Islet precursor cell (in vitro differentiated cells): ENCODE results near the gene CDH12.
"Not testable (repeated sequence)": the region's sequence is repeated elsewhere in the genome, so short reads cannot be mapped to it uniquely, and the experiment has no call there.

Experiments
- DNase-seq: peaks from one replicate; pipeline ENCODE4 v3.0.0-alpha.2; 2018

CDH12 gene

GRCh38 chr5:22108545-22108944 lies 744.6 kb downstream of the CDH12 start:
- no peak for DNase-seq

- DNase-seq, result no peak
Measured at GRCh38 chr5:22102823-22103359, 750.3 kb downstream of the CDH12 start.

GRCh38 chr5:22088517-22088916 lies 764.6 kb downstream of the CDH12 start:
- DNase-seq, result no peak

GRCh38 chr5:22079566-22079965 lies 773.6 kb downstream of the CDH12 start:
- no peak for DNase-seq

GRCh38 chr5:22079002-22079401 lies 774.1 kb downstream of the CDH12 start:
- no peak for DNase-seq

- no peak for DNase-seq
Measured at GRCh38 chr5:22076586-22076985, 776.6 kb downstream of the CDH12 start.

DNA sequence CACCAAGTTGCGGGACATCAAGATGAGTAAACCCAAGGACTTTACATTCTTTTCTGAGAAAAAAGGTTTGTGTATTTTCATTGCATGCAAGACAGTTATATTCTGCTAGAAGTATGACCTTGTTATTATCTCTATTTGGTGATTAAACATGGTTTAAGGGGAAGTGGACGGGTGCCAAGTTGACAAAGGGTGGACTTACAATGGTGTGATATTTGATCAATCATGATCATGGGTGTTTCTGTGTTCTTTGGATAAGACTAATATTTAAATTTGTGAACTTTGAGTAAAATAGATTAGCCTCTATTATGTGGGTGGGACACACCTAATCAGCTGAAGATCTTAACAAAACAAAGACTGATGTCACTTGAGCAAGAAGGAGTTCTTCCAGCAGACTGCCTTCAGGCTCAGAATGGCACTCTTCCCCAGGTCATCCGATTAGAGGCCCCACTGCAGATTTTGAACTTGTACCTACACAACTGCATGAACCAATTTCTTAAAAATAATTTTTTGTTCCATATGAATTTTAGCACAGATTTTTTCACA lies 782.9 kb downstream of the CDH12 start:
- no peak for DNase-seq

DNA sequence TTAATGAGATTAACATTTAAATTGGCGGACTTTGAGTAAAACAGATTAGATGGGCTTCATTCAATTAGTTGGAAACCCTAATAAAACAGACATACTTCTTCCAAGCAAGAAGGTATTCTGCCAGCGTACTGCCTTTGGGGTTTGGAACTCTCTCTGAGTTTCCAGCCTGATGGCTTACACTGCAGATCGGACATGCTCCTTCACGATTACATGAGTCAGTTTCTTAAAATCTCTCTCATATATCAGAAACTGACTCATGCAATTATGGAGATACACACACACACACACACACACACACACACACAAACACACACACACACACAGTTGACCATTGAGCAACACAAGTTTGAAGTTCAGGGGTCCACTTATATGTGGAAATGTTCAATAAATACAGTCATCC lies 789.4 kb downstream of the CDH12 start:
- DNase-seq, result no peak

DNA sequence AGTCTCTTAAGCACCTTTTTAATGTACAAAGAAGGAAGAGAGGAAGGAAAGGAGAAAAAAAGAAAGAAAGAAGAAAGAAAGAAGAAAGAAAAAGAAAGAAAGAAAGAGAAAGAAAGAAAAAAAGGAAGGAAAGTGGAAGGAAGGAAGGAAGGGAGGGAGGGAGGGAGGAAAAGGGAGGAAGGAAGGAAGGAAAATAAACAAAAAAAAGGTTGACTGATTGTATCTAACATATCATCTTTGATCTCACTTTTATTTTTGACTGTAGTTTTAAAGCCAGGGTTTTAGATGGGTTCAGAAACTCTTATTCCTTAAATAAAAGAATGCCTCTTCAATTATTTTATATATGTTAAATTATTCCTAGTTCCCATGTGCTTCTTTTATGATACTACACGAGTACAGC lies 794.5 kb downstream of the CDH12 start:
- no peak for DNase-seq

GRCh38 chr5:22057012-22057411 lies 796.1 kb downstream of the CDH12 start:
- DNase-seq, result no peak

- DNase-seq, result no peak
Measured at GRCh38 chr5:22056601-22057000, 796.5 kb downstream of the CDH12 start.

DNA sequence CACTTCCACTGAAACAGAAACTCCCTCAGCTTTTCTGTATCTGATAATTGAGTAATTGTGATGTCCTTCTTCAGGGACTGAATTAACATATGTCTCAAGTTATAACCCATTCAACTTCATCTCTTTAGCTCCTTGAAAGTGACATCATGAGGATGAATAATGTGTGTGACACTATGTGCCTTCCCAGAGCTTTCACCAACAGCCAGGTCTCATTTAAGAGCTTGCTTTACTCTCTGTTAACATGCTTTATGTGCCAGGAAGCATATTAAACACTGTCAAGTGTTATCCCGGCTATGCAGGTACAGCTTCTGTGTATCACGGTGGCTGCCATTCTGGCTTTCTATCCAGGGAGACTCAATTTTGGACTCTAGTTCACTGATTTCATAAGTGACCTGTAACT lies 799.9 kb downstream of the CDH12 start:
- DNase-seq, result no peak

GRCh38 chr5:22051881-22052280 lies 801.3 kb downstream of the CDH12 start:
- DNase-seq, result no peak

GRCh38 chr5:22050931-22051330 lies 802.2 kb downstream of the CDH12 start:
- no peak for DNase-seq

DNA sequence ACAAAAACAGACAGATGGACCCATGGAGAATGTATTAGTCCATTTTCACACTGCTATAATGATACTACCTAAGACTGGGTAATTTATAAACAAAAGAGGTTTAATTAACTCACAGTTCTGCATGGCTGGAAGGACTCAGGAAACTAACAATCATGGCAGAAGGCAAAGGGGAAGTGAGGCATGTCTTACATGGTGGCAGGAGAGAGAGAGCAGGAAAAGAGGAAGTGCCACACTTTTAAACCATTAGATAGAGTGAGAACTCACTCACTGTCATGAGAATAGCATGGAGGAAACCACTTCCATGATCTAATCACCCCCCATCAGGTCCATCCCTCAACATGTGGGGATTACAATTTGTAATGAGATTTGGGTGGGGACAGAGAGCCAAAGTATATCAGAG lies 808.9 kb downstream of the CDH12 start:
- no peak for DNase-seq

- no peak for DNase-seq
Measured at GRCh38 chr5:22036061-22036460, 817.1 kb downstream of the CDH12 start.

DNA sequence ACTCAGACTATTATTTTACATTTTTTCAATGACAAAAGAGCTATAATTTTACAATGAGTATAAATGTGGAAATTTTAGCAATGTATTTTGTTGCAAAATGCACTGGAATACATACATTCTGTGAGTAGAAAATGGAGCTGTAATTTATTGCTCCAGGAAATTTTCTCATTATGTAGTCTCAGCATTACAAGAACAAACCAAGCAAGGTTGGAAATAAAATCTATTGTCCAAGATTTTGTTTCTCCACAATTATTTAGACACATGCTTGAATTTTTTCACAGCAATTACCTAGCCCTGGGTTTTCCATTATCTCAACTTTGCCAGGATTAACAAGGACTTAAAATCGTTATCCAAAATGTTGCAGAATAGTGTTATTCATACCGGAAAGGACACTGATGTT lies 820.1 kb downstream of the CDH12 start:
- no peak for DNase-seq

GRCh38 chr5:22023784-22024183 lies 829.4 kb downstream of the CDH12 start:
- no peak for DNase-seq

DNA sequence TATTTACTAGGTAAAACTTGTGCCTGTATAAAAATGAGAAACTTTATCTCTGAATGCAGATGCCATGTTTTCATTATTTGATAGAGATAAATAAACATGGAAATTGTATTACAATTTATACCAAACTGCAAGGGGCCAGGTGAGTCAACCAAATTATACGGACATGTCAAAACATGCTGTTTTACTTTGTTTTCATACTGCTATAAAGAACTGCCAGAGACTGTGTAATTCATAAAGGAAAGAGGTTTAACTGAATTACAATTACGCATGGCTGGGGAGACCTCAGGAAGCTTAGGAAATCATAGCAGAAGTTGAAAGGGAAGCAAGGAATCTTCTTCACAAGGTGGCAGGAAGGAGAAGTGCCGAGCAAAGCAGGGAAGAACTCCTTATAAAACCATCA lies 840.3 kb downstream of the CDH12 start:
- DNase-seq, result not testable (repeated sequence)

- not testable (repeated sequence) for DNase-seq
Measured at GRCh38 chr5:22010808-22011207, 842.3 kb downstream of the CDH12 start.

GRCh38 chr5:22001097-22001496 lies 852.0 kb downstream of the CDH12 start:
- not testable (repeated sequence) for DNase-seq

DNA sequence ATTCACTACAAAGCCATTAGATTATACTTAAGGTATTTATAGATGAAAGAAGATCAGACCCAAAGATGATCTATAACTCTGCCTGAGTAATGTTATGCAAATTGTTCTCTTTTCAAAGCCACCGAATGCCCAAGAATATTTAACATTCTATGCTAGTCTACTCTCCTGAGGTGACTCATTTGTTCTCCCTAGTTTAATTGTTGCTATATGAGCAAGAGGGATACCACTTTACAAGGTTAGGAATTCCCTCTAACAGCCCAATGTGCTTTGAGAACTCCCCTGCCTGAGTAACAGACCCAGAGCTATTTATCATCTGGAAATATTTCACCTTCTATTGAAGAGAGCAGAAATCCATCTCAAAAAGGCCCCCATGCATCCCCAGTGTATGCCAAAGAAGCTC lies 867.3 kb downstream of the CDH12 start:
- DNase-seq, result not testable (repeated sequence)

- not testable (repeated sequence) for DNase-seq
Measured at GRCh38 chr5:21951571-21951970, 901.6 kb downstream of the CDH12 start.

DNA sequence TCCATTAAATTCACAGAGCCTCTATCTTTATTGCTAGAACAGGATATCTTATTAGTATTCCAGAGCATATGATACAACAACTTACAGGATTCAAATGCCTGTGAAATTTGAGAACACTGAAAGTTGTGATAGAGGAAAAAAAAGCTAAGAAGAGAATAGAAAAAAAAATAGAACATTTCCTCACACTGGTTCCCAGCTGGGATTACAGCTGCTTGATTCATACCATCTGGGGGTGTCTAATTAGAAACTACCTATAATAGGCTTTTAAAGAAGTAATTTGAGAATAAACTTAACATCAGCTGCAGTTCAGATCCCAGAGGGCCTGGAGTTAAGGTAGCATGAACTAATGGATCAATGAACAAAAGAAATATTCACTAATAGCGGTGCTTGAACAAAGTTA lies 922.0 kb downstream of the CDH12 start:
- no peak for DNase-seq

DNA sequence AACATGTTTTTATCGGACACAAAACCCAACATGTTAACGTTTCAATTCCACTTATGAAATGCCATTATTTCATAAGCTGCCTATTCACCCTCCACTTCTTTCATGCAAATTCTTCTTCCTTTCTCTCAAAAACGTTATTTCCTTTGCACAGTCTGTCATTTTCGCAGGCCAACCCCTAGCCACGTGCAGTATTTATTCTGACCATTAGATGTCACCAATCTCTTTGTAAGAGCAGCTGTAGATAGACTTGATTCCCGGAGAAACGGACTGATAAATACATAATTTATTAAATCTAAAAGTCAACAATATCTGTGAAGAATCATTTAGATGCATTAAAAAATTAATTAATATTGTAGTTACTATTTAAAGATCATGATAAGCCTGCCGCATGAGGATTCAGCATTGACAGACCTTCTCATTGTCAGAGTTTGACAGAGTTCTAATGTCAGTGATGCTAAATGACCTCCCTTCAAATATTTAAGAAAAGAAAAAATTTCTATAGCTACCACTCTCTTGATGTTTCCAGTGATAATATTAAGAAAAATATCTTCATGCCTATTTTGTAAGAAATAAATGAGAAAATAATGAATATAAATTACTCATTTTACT lies 933.6 kb downstream of the CDH12 start:
- peak; percentile 66 for DNase-seq
